ENCODE data around the gene TBC1D5. TPM values are rescaled to one million over a fixed set of nuclear protein-coding genes. Genes with fewer than 3 reads are reported as not detected.

Gene TBC1D5
- total and polyA plus RNA-seq, 5 donors from 2014 or later = 27.6 to 61.6 (median 36.4) TPM

DNA sequence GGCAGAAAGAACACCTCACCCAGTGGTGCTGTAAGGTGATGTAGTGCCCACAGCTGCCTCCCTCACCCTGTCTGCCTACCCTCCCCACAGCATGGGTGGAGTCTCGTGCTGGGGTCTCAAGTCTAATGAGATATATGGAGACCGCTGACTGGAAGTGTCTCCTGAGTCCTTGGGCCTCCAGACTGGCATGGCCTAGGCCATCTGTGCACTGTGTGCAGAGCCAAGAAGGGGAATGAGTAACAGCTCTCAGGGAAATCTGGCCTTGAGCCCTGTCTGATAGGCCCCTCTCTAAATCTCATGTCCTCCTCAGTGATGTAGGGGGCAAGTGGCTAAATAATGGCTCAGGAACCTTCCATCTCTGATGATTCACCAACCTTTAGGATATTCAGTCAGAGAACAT is 580.3 kb downstream of the TBC1D5 start:
- Histone ChIP-seq H3K27me3 (ENCODE audit: control insufficient read depth, insufficient read depth, low read length) (no peaks in the 10 kb centered on the region), H3K9me3 (ENCODE audit: control insufficient read depth in 2 of 2, low read length in 2 of 2) (no peaks in the 10 kb centered on the region), H3K4me1 (ENCODE audit: control insufficient read depth, insufficient read depth, low read length, poor library complexity, severe bottlenecking) (no peaks in the 10 kb centered on the region), H3K4me3 (ENCODE audit: low read depth, low read length) (no peak overlapping the region), H3K36me3 (ENCODE audit: control insufficient read depth, insufficient read depth, low read length) (peaks cover 50% of the 10 kb centered on the region), H3K27ac (ENCODE audit: insufficient read depth, low read length, poor library complexity, severe bottlenecking) (no peak overlapping the region)
- Mint-ChIP-seq H3K4me1 (no peaks in the 10 kb centered on the region), H3K4me3 (no peak overlapping the region), H3K36me3 (peaks cover 53% of the 10 kb centered on the region), H3K27me3 (no peaks in the 10 kb centered on the region), H3K27ac (no peak overlapping the region), H3K9me3 (no peaks in the 10 kb centered on the region)
- ATAC-seq (ENCODE audit: low read depth in 2 of 2) (no peak), DNase-seq (no peak)

DNA sequence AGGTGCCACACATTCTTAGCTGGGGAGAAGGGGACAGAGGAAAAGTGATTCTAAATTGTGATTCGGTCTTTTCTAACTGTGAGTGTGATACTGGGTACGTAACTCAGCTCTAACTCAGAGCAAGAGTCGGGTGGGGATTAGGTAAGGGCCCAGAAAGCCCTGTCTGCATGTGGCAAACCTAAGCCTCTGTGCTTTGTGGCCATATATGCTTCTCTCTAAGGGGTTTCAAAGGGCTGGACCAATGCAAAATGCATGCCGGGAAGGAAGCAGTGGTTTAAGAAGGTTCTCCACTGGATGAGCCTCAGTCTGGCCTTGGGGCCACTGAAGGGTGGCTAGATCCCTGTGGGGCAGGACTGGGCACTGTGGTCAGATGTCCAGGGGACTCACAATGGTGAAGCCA is 581.8 kb downstream of the TBC1D5 start:
- no peak for ATAC-seq (ENCODE audit: low read depth in 2 of 2)
- DNase-seq = no peak
- H3K4me3 ChIP-seq (ENCODE audit: low read depth, low read length) = no peak overlapping the region
- H3K27me3 ChIP-seq (ENCODE audit: control insufficient read depth, insufficient read depth, low read length) = no peaks in the 10 kb centered on the region
- Mint-ChIP-seq H3K4me1 (no peaks in the 10 kb centered on the region), H3K4me3 (no peak overlapping the region), H3K27me3 (no peaks in the 10 kb centered on the region), H3K36me3 (peaks cover 49% of the 10 kb centered on the region), H3K9me3 (no peaks in the 10 kb centered on the region), H3K27ac (peak overlapping the region in 1 of 3 donors; percentile 34)
- no peaks in the 10 kb centered on the region for H3K4me1 ChIP-seq (ENCODE audit: control insufficient read depth, insufficient read depth, low read length, poor library complexity, severe bottlenecking)
- H3K9me3 ChIP-seq (ENCODE audit: control insufficient read depth in 2 of 2, low read length in 2 of 2) = no peaks in the 10 kb centered on the region
- peaks cover 37% of the 10 kb centered on the region for H3K36me3 ChIP-seq (ENCODE audit: control insufficient read depth, insufficient read depth, low read length)
- H3K27ac ChIP-seq (ENCODE audit: insufficient read depth, low read length, poor library complexity, severe bottlenecking) = no peak overlapping the region

DNA sequence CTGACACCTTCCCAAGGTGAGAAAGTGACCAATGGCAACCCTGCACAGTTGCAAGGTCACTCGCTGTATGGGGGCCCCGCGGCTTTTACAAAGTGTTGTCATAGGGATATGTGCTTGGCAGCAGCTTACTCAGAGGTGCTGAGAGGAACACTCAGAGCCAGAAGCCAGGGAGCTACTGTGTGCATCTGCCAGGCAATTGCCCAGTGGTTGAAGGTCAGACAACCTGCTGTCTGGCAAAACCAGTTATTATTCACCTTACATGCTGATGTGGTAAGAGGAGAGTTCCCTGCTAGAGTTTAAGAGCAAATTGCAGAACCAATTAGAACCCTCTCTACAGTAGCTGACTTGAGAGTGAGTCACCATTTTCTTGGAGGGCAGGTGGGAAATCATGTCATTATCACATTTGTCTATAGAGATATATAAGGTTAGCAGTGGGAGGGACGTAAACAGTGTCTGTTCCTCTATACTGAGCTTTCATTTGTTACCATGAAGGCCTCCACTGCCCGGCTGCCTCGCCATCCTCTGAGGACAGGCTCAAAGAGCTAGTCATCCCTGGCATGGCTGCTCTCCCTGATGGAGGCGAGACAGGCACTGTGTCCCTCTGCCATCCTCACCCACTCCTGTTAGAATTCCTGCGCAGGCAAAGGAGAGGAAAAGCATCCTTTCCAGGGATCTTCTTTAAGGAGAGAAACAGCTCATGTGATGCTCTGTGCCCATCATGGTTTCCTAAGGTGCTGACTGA is 583.3 kb downstream of the TBC1D5 start:
- no peaks in the 10 kb centered on the region for H3K9me3 ChIP-seq (ENCODE audit: control insufficient read depth in 2 of 2, low read length in 2 of 2)
- no peak overlapping the region for H3K27ac ChIP-seq (ENCODE audit: insufficient read depth, low read length, poor library complexity, severe bottlenecking)
- peaks cover 33% of the 10 kb centered on the region for H3K36me3 ChIP-seq (ENCODE audit: control insufficient read depth, insufficient read depth, low read length)
- H3K4me1 ChIP-seq (ENCODE audit: control insufficient read depth, insufficient read depth, low read length, poor library complexity, severe bottlenecking) = no peaks in the 10 kb centered on the region
- Mint-ChIP-seq H3K4me1 (peaks cover 0 to under 1% (median 0%) of the 10 kb centered on the region in 4 donors), H3K27me3 (no peaks in the 10 kb centered on the region), H3K4me3 (no peak overlapping the region), H3K27ac (peak overlapping the region in 2 of 3 donors; percentile 14 to 15), H3K36me3 (peaks cover 55% of the 10 kb centered on the region), H3K9me3 (peaks cover 0 to under 1% (median 0%) of the 10 kb centered on the region in 7 donors)
- no peaks in the 10 kb centered on the region for H3K27me3 ChIP-seq (ENCODE audit: control insufficient read depth, insufficient read depth, low read length)
- no peak overlapping the region for H3K4me3 ChIP-seq (ENCODE audit: low read depth, low read length)
- DNase-seq (no peak), ATAC-seq (ENCODE audit: low read depth in 2 of 2) (no peak)

DNA sequence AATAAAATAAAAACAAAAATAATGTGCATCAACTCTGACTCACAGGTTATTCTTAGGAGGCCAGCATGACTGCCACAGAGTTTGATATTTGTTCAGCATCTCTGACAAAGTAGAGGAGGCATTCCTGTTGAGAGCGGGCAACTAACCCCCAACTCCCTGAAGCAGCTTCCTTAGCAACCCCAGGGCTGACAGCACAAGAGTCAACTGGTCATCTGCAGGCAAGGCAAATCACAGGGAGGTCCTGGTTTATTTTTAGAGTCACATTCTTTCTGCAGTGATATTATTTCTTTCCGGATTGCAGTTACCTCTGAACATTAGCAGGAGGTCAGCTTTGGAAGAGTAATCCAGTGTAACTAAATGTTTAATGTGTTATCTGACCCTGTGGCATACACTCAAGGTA is 584.7 kb downstream of the TBC1D5 start:
- H3K27me3 Mint-ChIP-seq = no peaks in the 10 kb centered on the region
- H3K4me1 Mint-ChIP-seq = peaks cover 2 to 10% (median 6%) of the 10 kb centered on the region in 4 donors
- DNase-seq = no peak
- H3K9me3 Mint-ChIP-seq = peaks cover 0 to 7% (median 0%) of the 10 kb centered on the region in 7 donors
- H3K36me3 ChIP-seq (ENCODE audit: control insufficient read depth, insufficient read depth, low read length) = peaks cover 32% of the 10 kb centered on the region
- peaks cover 3% of the 10 kb centered on the region for H3K4me1 ChIP-seq (ENCODE audit: control insufficient read depth, insufficient read depth, low read length, poor library complexity, severe bottlenecking)
- ATAC-seq (ENCODE audit: low read depth in 2 of 2) = no peak
- H3K9me3 ChIP-seq (ENCODE audit: control insufficient read depth in 2 of 2, low read length in 2 of 2) = peaks cover 0 to 5% of the 10 kb centered on the region in 2 experiments
- no peaks in the 10 kb centered on the region for H3K27me3 ChIP-seq (ENCODE audit: control insufficient read depth, insufficient read depth, low read length)
- H3K4me3 Mint-ChIP-seq = no peak overlapping the region
- H3K27ac ChIP-seq (ENCODE audit: insufficient read depth, low read length, poor library complexity, severe bottlenecking) = no peak overlapping the region
- no peak overlapping the region for H3K4me3 ChIP-seq (ENCODE audit: low read depth, low read length)
- H3K27ac Mint-ChIP-seq = no peak overlapping the region
- H3K36me3 Mint-ChIP-seq = peaks cover 61% of the 10 kb centered on the region

DNA sequence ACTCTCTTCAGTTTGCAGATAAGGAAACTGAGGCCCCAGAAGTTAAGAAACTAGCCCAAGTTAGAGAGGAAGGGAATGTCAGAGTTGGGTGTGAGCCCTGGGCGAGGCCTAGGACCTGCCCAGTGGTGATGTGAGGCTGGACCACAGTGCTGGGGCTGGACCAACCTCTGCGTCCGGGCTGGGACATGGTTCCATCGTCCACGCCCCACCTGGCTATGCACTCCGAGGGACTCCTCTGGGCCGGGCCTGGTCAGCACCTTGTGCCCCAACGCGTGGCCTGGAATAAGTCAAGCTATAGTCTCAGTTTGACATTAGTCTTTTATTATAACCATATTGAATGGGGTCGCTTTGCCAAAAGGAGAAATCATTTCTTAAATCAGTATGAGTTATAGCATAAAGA is 585.6 kb downstream of the TBC1D5 start:
- H3K9me3 ChIP-seq (ENCODE audit: control insufficient read depth in 2 of 2, low read length in 2 of 2) = peaks cover 0 to 5% of the 10 kb centered on the region in 2 experiments
- peaks cover 25% of the 10 kb centered on the region for H3K36me3 ChIP-seq (ENCODE audit: control insufficient read depth, insufficient read depth, low read length)
- Mint-ChIP-seq H3K4me1 (peaks cover 4 to 18% (median 12%) of the 10 kb centered on the region in 4 donors), H3K27me3 (no peaks in the 10 kb centered on the region), H3K36me3 (peaks cover 54% of the 10 kb centered on the region), H3K27ac (no peak overlapping the region), H3K9me3 (peaks cover 0 to 7% (median 0%) of the 10 kb centered on the region in 7 donors), H3K4me3 (no peak overlapping the region)
- DNase-seq = no peak
- H3K27ac ChIP-seq (ENCODE audit: insufficient read depth, low read length, poor library complexity, severe bottlenecking) = no peak overlapping the region
- ATAC-seq (ENCODE audit: low read depth in 2 of 2) = no peak
- peaks cover 11% of the 10 kb centered on the region for H3K4me1 ChIP-seq (ENCODE audit: control insufficient read depth, insufficient read depth, low read length, poor library complexity, severe bottlenecking)
- no peak overlapping the region for H3K4me3 ChIP-seq (ENCODE audit: low read depth, low read length)
- no peaks in the 10 kb centered on the region for H3K27me3 ChIP-seq (ENCODE audit: control insufficient read depth, insufficient read depth, low read length)

DNA sequence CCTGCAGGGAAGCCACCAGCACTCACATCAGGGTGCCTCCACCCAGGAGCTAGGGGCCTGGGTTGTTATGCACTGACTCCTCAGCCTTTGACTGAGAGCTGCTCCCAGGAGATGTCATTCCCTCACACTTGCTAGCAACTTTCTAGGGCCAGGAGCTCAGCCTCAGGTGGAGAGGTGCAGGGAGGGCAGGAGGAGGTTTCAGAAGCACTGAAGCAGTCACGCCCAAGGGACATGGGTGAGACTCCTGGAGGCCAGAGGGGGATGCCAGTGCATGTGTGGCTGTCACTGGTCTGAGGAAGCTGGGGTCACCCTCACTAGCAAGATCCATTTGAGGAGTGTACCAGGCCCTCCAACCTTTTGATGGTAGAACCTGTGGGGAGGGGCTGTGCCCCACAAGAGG is 586.5 kb downstream of the TBC1D5 start:
- Histone ChIP-seq H3K4me3 (ENCODE audit: low read depth, low read length) (no peak overlapping the region), H3K36me3 (ENCODE audit: control insufficient read depth, insufficient read depth, low read length) (peaks cover 25% of the 10 kb centered on the region), H3K27me3 (ENCODE audit: control insufficient read depth, insufficient read depth, low read length) (no peaks in the 10 kb centered on the region), H3K27ac (ENCODE audit: insufficient read depth, low read length, poor library complexity, severe bottlenecking) (no peak overlapping the region), H3K4me1 (ENCODE audit: control insufficient read depth, insufficient read depth, low read length, poor library complexity, severe bottlenecking) (peaks cover 18% of the 10 kb centered on the region), H3K9me3 (ENCODE audit: control insufficient read depth in 2 of 2, low read length in 2 of 2) (peaks cover 0 to 5% of the 10 kb centered on the region in 2 experiments)
- no peak overlapping the region for H3K4me3 Mint-ChIP-seq
- ATAC-seq (ENCODE audit: low read depth in 2 of 2) = no peak
- peaks cover 48% of the 10 kb centered on the region for H3K36me3 Mint-ChIP-seq
- peaks cover 9 to 26% (median 18%) of the 10 kb centered on the region in 4 donors for H3K4me1 Mint-ChIP-seq
- H3K27me3 Mint-ChIP-seq = no peaks in the 10 kb centered on the region
- H3K9me3 Mint-ChIP-seq = peaks cover 0 to 7% (median 0%) of the 10 kb centered on the region in 7 donors
- no peak for DNase-seq
- H3K27ac Mint-ChIP-seq = no peak overlapping the region

DNA sequence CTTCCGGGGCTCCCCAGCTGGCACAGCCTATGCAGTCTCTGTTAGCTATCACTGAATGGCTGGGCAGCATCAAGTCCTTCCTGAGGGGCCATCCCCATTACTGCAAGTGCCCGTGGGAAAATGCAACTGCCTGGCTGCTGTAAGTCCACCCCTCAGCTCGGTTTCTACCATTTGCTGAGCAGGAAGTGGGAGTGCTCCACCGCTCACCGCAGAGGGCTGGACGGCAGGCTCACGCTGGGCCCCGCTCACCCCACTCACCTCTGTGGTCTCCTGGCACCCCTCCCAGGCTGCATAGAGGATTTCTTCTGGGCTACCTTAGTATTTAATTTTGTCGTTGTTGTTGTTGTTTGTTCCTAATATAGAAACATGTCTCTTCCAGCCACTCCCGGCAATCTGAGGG is 587.5 kb downstream of the TBC1D5 start:
- peaks cover 38% of the 10 kb centered on the region for H3K36me3 Mint-ChIP-seq
- peaks cover 0 to 5% of the 10 kb centered on the region in 2 experiments for H3K9me3 ChIP-seq (ENCODE audit: control insufficient read depth in 2 of 2, low read length in 2 of 2)
- peaks cover 21% of the 10 kb centered on the region for H3K36me3 ChIP-seq (ENCODE audit: control insufficient read depth, insufficient read depth, low read length)
- no peak overlapping the region for H3K4me3 Mint-ChIP-seq
- H3K4me3 ChIP-seq (ENCODE audit: low read depth, low read length) = no peak overlapping the region
- H3K27ac ChIP-seq (ENCODE audit: insufficient read depth, low read length, poor library complexity, severe bottlenecking) = no peak overlapping the region
- H3K4me1 Mint-ChIP-seq = peaks cover 9 to 35% (median 25%) of the 10 kb centered on the region in 4 donors
- no peak for DNase-seq
- no peak for ATAC-seq (ENCODE audit: low read depth in 2 of 2)
- H3K27me3 Mint-ChIP-seq = no peaks in the 10 kb centered on the region
- H3K27ac Mint-ChIP-seq = peak overlapping the region in 1 of 3 donors; percentile 67
- peaks cover 18% of the 10 kb centered on the region for H3K4me1 ChIP-seq (ENCODE audit: control insufficient read depth, insufficient read depth, low read length, poor library complexity, severe bottlenecking)
- H3K9me3 Mint-ChIP-seq = peaks cover 0 to 7% (median 0%) of the 10 kb centered on the region in 7 donors
- no peaks in the 10 kb centered on the region for H3K27me3 ChIP-seq (ENCODE audit: control insufficient read depth, insufficient read depth, low read length)

DNA sequence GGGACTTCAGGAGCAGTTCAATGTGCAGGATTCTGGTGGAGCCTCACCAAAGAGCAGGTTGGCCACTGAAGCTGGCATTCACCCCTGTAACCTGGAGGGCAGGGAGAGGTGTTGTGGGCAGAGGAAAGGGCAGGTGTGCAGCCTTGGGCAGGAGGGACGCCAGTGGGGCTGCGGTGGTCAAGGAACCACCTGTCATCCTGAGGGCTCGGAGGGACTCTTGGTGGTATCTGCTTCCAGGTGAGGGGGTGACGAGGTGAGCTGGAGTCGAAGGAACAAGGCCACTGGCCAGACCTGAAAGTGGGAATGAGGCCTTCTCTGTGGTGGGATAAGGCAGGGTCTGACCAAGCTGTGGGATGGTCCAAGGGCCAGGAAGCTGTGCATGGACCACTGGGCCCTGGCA is 588.2 kb downstream of the TBC1D5 start:
- H3K27me3 Mint-ChIP-seq = no peaks in the 10 kb centered on the region
- peaks cover 15% of the 10 kb centered on the region for H3K36me3 ChIP-seq (ENCODE audit: control insufficient read depth, insufficient read depth, low read length)
- peaks cover 18% of the 10 kb centered on the region for H3K4me1 ChIP-seq (ENCODE audit: control insufficient read depth, insufficient read depth, low read length, poor library complexity, severe bottlenecking)

More for the DNA sequence above, 588.2 kb downstream of the TBC1D5 start:
- H3K9me3 Mint-ChIP-seq = peaks cover 0 to 7% (median 0%) of the 10 kb centered on the region in 7 donors
- H3K27me3 ChIP-seq (ENCODE audit: control insufficient read depth, insufficient read depth, low read length) = no peaks in the 10 kb centered on the region
- H3K36me3 Mint-ChIP-seq = peaks cover 37% of the 10 kb centered on the region
- H3K4me3 Mint-ChIP-seq = no peak overlapping the region
- H3K9me3 ChIP-seq (ENCODE audit: control insufficient read depth in 2 of 2, low read length in 2 of 2) = peaks cover 0 to 5% of the 10 kb centered on the region in 2 experiments
- H3K4me1 Mint-ChIP-seq = peaks cover 9 to 35% (median 25%) of the 10 kb centered on the region in 4 donors
- H3K27ac Mint-ChIP-seq = peak overlapping the region in 2 of 3 donors; percentile 8 to 67
- no peak overlapping the region for H3K27ac ChIP-seq (ENCODE audit: insufficient read depth, low read length, poor library complexity, severe bottlenecking)
- H3K4me3 ChIP-seq (ENCODE audit: low read depth, low read length) = no peak overlapping the region
- DNase-seq (no peak), ATAC-seq (ENCODE audit: low read depth in 2 of 2) (no peak)

Data from CD4-positive, CD25-positive, alpha-beta regulatory T cell (primary cell).